Measurements from ENCODE around the gene WWP2.

The WWP2 gene

DNA sequence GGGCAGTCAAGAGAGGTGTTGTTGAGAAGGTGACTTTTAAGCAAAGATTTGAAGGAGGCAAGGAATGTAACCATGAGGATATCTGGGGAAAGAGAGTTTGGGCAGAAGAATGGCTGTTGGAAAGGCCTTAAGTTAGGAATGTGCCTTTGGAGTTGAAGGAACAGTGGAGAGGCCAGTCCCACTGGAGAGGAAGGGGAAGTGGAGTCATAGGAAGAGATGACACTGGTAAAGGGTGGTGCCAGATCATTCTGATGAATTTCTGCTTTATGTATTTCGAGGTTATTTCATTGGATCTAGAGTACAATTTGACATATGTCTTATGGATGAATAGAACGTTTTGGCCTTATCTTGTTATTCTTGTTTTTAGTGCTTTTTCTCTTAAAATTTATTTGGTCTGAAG is 93.5 kb downstream of the WWP2 start:
- DNase-seq (ENCODE audit: low read depth in 1 of 2, low spot score in 1 of 2) = no peak

- DNase-seq (ENCODE audit: low read depth in 1 of 2, low spot score in 1 of 2) = no peak
Measured at GRCh38 chr16:69858191-69859104, 96.3 kb downstream of the WWP2 start.

DNA sequence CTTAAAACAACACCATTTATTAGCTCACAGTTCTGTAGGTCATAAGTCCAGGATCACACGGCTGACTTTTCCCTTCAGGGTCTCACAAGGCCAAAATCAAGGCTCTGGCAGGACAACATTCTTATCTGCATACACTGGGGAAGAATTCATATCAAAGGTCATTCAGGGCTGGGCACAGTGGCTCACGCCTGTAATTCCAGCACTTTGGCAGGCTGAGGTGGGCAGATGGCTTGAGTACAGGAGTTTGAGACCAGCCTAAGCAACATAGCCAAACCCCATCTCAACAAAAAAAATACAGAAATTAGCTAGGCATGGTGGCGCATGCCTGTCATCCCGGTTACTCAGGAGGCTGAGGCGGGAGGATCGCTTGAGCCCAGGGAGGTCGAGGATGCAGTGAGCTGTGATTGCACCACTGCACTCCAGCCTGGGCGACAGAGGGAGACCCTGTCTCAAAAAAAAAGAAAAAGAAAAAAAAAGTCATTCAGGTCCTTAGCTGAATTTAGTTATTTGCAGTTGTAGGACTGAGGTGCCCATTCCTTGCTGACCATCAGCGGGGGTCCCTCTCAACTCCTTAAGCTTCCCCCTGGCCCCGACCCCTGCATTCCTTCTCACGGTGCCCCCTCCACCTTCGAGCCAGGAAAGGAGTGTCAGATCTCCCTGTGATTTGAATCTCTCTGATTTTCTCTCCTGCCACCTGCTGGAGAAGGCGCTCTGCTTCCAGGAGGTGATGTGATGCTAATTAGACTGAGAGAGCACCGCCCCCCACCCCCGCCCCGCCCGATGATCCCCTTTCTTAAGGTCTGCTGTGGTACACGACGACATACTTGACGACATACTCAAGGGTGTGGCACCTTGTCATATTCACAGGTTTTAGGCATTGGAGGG is 97.2 kb downstream of the WWP2 start:
- no peak for DNase-seq (ENCODE audit: low read depth in 1 of 2, low spot score in 1 of 2)

DNA sequence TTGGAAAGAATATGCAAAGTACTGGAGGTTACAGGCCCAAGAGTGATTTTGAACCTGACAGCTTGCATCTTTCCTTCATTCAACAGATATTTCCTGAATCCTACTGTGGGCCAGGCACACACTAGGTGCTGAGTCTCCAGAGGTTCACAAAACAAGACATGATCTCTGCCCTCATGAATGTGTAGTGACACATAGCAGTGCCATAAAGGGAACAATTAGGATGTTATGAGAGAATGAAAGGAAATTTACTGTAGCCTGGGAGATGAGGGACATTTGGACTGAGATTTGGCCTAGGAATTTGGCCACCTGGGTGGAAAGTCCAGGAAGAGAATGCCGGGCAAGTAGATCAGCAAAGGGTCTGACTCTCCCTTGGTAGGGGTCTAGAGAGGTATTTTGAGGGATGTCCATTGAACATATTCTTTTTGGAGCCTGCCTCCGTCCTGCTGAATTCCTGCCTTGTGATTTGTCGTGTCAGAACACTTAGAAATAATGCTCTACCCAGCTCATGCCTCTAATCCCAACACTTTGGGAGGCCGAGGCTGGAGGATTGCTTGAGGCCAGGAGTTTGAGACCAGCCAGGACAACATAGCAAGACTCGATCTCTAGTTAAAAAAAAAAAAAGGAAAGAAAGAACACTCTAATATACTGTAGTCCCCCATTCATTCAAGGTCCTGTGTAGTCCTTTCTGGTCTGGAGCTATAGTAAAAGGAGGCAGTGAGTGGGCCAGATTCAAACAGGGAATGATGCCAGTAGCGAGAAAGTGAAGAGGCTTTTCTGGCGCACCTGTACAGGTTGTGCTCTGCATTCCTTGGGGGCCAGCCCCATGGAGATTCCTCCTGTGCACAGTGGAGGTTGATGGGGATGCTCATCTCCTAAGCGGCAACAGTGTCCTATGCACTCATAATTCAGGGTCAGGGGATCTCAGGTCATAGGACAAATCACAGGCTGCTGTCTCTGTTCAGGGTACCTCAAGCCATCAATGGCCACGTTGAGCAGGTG is 98.4 kb downstream of the WWP2 start:
- no peak for DNase-seq (ENCODE audit: low read depth in 1 of 2, low spot score in 1 of 2)

- no peak for DNase-seq (ENCODE audit: low read depth in 1 of 2, low spot score in 1 of 2)
Measured at GRCh38 chr16:69861292-69862030, 99.3 kb downstream of the WWP2 start.

DNA sequence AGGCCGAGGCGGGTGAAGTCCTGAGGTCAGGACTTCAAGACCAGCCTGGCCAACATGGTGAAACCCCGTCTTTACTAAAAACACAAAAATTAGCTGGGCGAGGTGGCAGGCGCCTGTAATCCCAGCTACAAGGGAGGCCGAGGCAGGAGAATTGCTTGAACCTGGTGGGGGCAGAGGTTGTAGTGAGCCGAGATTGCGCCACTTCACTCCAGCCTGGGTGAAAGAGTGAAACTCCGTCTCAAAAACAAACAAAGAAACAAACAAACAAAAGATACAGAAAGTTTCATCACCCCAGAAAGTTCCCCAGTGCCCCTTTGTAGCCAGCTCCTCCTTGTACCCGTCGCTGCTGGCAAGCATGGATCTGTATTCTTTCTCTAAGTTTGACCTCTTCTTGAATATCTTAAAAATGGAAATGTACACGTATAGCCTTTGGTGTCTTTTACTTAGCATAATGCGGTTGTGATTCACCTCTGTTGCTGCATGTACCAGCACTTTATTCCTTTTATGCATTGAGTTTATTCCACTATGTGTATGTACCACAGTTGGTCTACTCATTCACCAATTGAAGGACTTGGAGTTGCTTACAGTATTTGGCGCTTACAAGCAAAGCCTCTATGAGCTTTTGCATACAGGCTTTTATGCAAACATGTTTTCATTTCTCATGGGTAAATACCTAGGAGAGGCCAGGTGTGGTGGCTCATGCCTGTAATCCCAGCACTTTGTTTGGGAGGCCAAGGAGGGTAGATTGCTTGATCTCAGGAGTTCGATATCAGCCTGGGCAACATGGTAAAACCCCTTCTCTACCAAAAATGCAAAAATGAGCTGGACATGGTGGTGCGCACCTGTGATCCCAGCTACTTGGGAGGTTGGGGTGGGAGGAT is 101.5 kb downstream of the WWP2 start:
- no peak for DNase-seq (ENCODE audit: low read depth in 1 of 2, low spot score in 1 of 2)

GRCh38 chr16:69865701-69866100 is 103.6 kb downstream of the WWP2 start:
- DNase-seq (ENCODE audit: low read depth in 1 of 2, low spot score in 1 of 2) = no peak

GRCh38 chr16:69867784-69868560 is 105.8 kb downstream of the WWP2 start:
- no peak for DNase-seq (ENCODE audit: low read depth in 1 of 2, low spot score in 1 of 2)

GRCh38 chr16:69870761-69871160 is 108.6 kb downstream of the WWP2 start:
- DNase-seq (ENCODE audit: low read depth in 1 of 2, low spot score in 1 of 2) = no peak

GRCh38 chr16:69871708-69872107 is 109.6 kb downstream of the WWP2 start:
- no peak for DNase-seq (ENCODE audit: low read depth in 1 of 2, low spot score in 1 of 2)

DNA sequence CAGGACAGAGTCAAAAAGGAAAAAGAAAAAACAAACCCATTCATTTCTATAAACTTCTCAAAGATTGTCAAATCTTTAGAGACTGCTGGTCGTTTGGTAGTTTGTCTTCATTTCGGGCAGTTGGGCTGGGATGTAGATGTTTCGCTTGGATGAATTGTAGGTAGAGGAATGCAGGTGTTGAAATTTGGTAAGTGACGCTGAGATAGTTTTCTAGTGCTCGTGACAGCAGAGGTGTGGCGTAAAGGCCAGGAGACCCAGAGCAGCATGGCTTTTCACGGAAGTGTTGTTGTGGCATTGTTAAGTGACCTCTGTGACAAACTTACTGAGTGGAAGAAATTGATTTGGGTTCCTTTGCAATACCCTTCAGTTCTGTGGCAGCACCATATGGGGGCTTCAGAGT is 110.8 kb downstream of the WWP2 start:
- no peak for DNase-seq (ENCODE audit: low read depth in 1 of 2, low spot score in 1 of 2)

DNA sequence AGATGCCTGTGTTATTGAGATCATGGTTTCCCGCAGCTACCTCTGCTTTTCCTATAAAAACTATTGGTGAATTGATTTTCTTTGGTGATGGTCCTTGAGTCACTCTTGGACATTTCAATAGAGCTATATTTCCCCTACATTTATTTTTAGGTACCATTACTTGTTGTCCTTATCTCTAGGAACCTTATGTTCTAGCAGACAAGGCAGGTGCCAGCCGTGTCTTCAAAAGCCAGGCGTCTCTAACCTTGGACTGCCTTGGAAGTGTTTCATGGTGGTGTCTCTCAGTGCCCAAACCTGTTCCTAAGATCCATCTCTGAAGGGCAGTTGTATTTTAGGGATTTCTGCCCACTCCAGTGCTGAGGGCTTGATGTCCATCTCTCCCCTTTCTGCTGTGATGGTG is 111.7 kb downstream of the WWP2 start:
- DNase-seq (ENCODE audit: low read depth in 1 of 2, low spot score in 1 of 2) = no peak

DNA sequence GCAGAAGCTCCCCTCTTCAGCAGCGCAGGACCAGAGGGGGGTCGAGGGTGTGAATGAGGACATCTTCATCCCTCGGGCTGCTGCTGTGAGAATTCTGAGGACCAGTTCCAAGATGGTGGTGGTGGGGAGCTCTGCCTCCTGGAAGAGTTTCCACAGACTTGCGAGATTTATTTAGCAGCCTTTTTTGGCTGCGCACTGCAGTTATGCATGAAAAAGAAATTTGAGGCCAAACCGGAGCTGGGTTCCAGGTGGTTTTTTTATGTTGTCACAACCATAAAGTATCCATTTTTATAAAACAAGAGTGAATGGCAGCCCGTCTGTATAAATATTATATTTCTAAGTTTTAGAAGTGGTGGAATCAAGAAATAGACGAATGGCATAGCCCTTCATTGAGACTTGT is 112.1 kb downstream of the WWP2 start:
- DNase-seq (ENCODE audit: low read depth in 1 of 2, low spot score in 1 of 2) = no peak

DNA sequence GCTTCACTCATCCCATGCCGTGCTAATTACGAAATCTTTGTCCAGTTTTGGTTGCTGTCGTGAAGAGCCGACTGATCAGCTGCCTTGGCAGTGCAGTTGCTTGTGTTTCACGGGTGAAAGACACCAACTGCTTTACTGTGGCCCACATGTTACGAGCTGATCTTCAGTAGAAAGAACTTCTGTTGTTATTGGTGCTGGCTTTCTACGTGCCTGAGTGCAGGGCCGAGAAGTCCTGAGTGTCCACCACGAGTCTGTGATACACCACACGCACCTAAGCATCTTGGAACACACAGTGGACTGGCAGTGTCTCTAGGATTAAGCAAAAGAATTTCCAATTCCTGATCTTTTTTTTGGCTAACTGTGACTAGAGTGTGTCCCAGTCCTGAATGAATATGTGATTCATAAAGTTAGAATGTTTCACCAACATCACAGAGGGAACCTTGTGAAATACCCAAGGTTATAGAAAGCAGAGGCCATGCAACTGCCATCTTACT is 118.6 kb downstream of the WWP2 start:
- DNase-seq (ENCODE audit: low read depth in 1 of 2, low spot score in 1 of 2) = no peak

- DNase-seq (ENCODE audit: low read depth in 1 of 2, low spot score in 1 of 2) = no peak
Measured at GRCh38 chr16:69881141-69881540, 119.0 kb downstream of the WWP2 start.

DNA sequence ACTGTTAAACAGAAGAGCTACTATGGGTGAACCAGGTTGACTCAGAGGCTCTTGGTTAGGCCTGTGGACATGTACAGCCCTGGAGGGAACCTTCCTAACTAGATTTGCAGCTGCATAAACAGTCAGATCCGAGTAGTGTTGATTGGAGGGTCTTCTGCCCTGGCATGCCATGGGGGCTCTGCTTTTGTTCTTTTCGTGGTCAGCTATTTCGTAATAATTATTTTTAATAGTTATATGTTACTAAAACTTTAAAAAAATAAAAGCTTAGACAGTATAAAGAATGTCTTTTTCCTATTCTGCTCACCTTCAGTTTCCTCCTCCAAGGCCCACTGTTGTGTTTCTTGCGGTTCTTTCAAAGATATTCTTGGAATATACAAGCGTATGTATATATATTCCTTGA is 121.6 kb downstream of the WWP2 start:
- no peak for DNase-seq (ENCODE audit: low read depth in 1 of 2, low spot score in 1 of 2)

DNA sequence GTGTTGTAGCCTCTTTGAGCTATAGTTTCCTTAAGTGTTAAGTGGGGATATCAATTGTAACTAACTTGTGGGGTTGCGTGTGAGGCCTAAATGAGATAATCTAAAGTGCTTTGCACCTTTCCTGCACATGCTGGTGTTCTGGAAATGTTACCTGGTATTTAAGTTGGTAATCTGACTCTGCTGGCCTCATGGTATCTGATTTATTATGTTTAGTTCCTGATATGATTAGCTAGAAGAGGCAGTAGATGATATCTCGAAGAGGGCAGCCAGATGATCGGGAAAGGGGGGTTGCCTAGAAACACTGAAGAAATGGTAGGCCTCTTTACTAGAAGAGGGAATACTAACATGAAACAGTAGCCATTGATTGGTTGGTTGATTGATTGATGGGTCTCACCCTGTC is 123.6 kb downstream of the WWP2 start:
- no peak for DNase-seq (ENCODE audit: low read depth in 1 of 2, low spot score in 1 of 2)

DNA sequence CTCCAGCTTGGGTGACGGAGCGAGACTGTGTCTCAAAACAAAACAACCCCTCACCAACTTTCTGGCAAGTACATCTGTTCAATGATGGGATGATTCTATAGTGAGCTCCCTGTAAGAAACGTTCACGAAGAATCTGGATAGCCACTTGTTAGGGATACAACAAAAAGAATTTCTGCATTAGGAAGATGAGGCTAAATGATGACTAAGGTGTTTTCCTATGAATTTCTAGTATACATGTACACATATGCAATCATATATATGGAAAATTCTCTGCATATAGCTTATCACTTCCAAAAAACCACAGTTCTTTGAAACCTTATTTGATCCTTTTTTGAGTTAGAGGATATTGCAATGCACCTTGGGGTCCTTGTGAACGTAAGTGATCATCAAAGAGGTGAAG is 124.6 kb downstream of the WWP2 start:
- DNase-seq (ENCODE audit: low read depth in 1 of 2, low spot score in 1 of 2) = no peak
